HepG2 (cell line): ENCODE results near the gene SATB2. TPM values are rescaled to one million over a fixed set of nuclear protein-coding genes. Genes with fewer than 3 reads are reported as not detected.

ENCODE experiments used
- BRF2 ChIP-seq: sonication (generic); formaldehyde crosslinking; IDR thresholded peaks from 2 replicates; pipeline ENCODE4 v1.8.1; 2022; ENCODE audit warnings: mild to moderate bottlenecking, missing genetic modification reagents
- KDM5B ChIP-seq: sonication (generic); formaldehyde crosslinking; IDR thresholded peaks from 2 replicates; pipeline ENCODE4 v1.4.0; 2020; ENCODE audit warnings: missing genetic modification reagents, mild to moderate bottlenecking, borderline replicate concordance
- MAZ ChIP-seq, 2 experiments: sonication (generic) in 1 of 2; formaldehyde crosslinking in 1 of 2; IDR thresholded peaks; 2 replicates each; pipeline versions ENCODE4 v1.5.0 to v1.6.1; 2012 to 2020; ENCODE audit warnings: low read depth in 2 of 2, mild to moderate bottlenecking in 2 of 2, borderline replicate concordance in 1 of 2, improper control_type of control experiment in 1 of 2, low read length in 1 of 2, missing genetic modification reagents in 1 of 2, moderate library complexity in 1 of 2
- MEF2D ChIP-seq: sonication (generic); formaldehyde crosslinking; IDR thresholded peaks from 2 replicates; pipeline ENCODE4 v1.5.1; 2020; ENCODE audit warnings: mild to moderate bottlenecking, missing genetic modification reagents
- MIXL1 ChIP-seq: IDR thresholded peaks from 2 replicates; pipeline ENCODE4 v1.6.1; 2016
- MTF2 ChIP-seq: sonication (generic); formaldehyde crosslinking; IDR thresholded peaks from 2 replicates; pipeline ENCODE4 v1.5.0; 2020; ENCODE audit warnings: missing genetic modification reagents, borderline replicate concordance
- RCOR2 ChIP-seq: IDR thresholded peaks from 2 replicates; pipeline ENCODE4 v1.6.1; 2016; ENCODE audit warnings: missing biosample characterization, missing genetic modification reagents
- RFX1 ChIP-seq: fragments of 450-650 bp; IDR thresholded peaks from 2 replicates; pipeline ENCODE4 v1.6.1; 2017
- SP1 ChIP-seq, 2 experiments: fragments of 450-650 bp in 1 of 2; sonication (generic) in 1 of 2; formaldehyde crosslinking in 1 of 2; IDR thresholded peaks; 2 replicates each; pipeline versions ENCODE4 v1.4.0 to v1.6.1; 2016 to 2020; ENCODE audit warnings: missing genetic modification reagents in 1 of 2
- SP4 ChIP-seq: sonication (generic); formaldehyde crosslinking; IDR thresholded peaks from 2 replicates; pipeline ENCODE4 v1.8.1; 2023; ENCODE audit warnings: mild to moderate bottlenecking, missing genetic modification reagents
- THAP7 ChIP-seq: sonication (generic); formaldehyde crosslinking; IDR thresholded peaks from 2 replicates; pipeline ENCODE4 v1.8.1; 2023; ENCODE audit warnings: mild to moderate bottlenecking, missing genetic modification reagents
- UBTF ChIP-seq: sonication (generic); formaldehyde crosslinking; IDR thresholded peaks from 2 replicates; pipeline ENCODE4 v1.4.0; 2020; ENCODE audit warnings: mild to moderate bottlenecking, missing genetic modification reagents
- YY1 ChIP-seq: IDR thresholded peaks from 2 replicates; pipeline ENCODE4 v1.6.1; 2011; ENCODE audit warnings: low read length, low read depth, moderate library complexity, mild to moderate bottlenecking; ENCODE audit not compliant: insufficient read depth, insufficient replicate concordance
- ZBTB38 ChIP-seq: sonication (generic); formaldehyde crosslinking; IDR thresholded peaks from 2 replicates; pipeline ENCODE4 v1.5.1; 2020; ENCODE audit warnings: mild to moderate bottlenecking, missing genetic modification reagents
- ZNF407 ChIP-seq: sonication (generic); formaldehyde crosslinking; IDR thresholded peaks from one replicate; pipeline ENCODE4 v1.5.1; 2020; ENCODE audit warnings: mild to moderate bottlenecking, missing genetic modification reagents; ENCODE audit errors: not compliant biosample characterization
- ZNF432 ChIP-seq: sonication (generic); formaldehyde crosslinking; IDR thresholded peaks from 2 replicates; pipeline ENCODE4 v1.5.0; 2020; ENCODE audit warnings: missing genetic modification reagents, mild to moderate bottlenecking, borderline replicate concordance
- polyA plus RNA-seq, 8 experiments: library from polyadenylated mRNA; depleted of rRNA in 3 of 8; stranded (reverse) in 7 of 8; unstranded in 1 of 8; fragments of >200 nt; fragmentation: Illumina TruSeq in 4 of 8; extraction: Trizol in 4 of 8; gene quantifications; 2 replicates each; pipeline versions ENCODE4 v1.2.1 to v1.2.3, GENCODE V29; 2011 to 2016; ENCODE audit warnings: low read depth in 4 of 8, missing spikeins in 1 of 8, mixed read lengths in 1 of 8; ENCODE audit not compliant: insufficient read depth in 1 of 8
- total RNA-seq, 5 experiments: library from RNA; depleted of rRNA; stranded (reverse); fragments of >200 nt; fragmentation: Illumina TruSeq; extraction: Trizol; gene quantifications; 2 replicates each; pipeline ENCODE4 v1.2.3, GENCODE V29; 2016; ENCODE audit warnings: low read depth in 1 of 5

Gene SATB2
- total and polyA plus RNA-seq, 2 of the 13 experiments (the other 11 are each of a cell fraction or from before 2014, with no cell fraction given) = 2.5 to 5.5 TPM

- TF ChIP-seq ZNF407 (CRISPR knock-in tag) (peak; percentile 57), RCOR2 (CRISPR knock-in tag) (no peak), SP1 (IDR thresholded peaks at IDR 0.05) (no peak), SP1 (CRISPR knock-in tag; IDR thresholded peaks at IDR 0.05) (no peak; the same call in 1 of the 2 replicates), ZBTB38 (CRISPR knock-in tag) (peak; percentile 55; the same call in 1 of the 2 replicates), MIXL1 (CRISPR knock-in tag) (no peak), RFX1 (no peak), UBTF (CRISPR knock-in tag) (peak; percentile 90), MTF2 (CRISPR knock-in tag) (peak; percentile 98), YY1 (peak; percentile 64), KDM5B (peak; percentile 71), MAZ (IDR thresholded peaks at IDR 0.05; ENCODE audit: borderline replicate concordance, low read depth, low read length) (no peak), MAZ (CRISPR knock-in tag; IDR thresholded peaks at IDR 0.05; ENCODE audit: low read depth) (no peak), SP4 (CRISPR knock-in tag) (no peak), MEF2D (CRISPR knock-in tag) (no peak), ZNF432 (CRISPR knock-in tag) (no peak), THAP7 (CRISPR knock-in tag) (0 out of 2 replicates have a peak, but pooled peaks have one; percentile 44), BRF2 (CRISPR knock-in tag) (no peak)
These were observed 5.4 kb upstream of the SATB2 start (continued) for GRCh38 chr2:199462956-199463692.
